ENCODE measurements around the gene DKKL1. TPM values are rescaled to one million over a fixed set of nuclear protein-coding genes. Genes with fewer than 3 reads are reported as not detected.
"Not testable (repeated sequence)": the region's sequence is repeated elsewhere in the genome, so short reads cannot be mapped to it uniquely, and the experiment has no call there.

The DKKL1 gene
- polyA plus RNA-seq, 4 donors: 4.2 to 7.0 (median 5.8) TPM

GRCh38 chr19:49359851-49360820 is 3.5 kb upstream of the DKKL1 start:
- DNase-seq (ENCODE audit: low read depth in 4 of 4, low spot score in 3 of 4): no peak

- peak; percentile 85 to 88 (median 86) for DNase-seq (ENCODE audit: low read depth in 4 of 4, low spot score in 3 of 4)
Observed at GRCh38 chr19:49361438-49362047, 2.1 kb upstream of the DKKL1 start.

GRCh38 chr19:49362048-49362928 is 1.4 kb upstream of the DKKL1 start, which contains the start of gene TEAD2:
TSS of gene TEAD2 (minus strand) at chr19:49362416. CDS start at chr19:49360075, 2,341 bp downstream.
- peak in 3 of 4 donors; percentile 48 to 61 (median 48) for DNase-seq (ENCODE audit: low read depth in 4 of 4, low spot score in 3 of 4)

- DNase-seq (ENCODE audit: low read depth in 4 of 4, low spot score in 3 of 4): no peak
Observed at GRCh38 chr19:49362929-49363267, 779 bp upstream of the DKKL1 start.

GRCh38 chr19:49364083-49364737 is 533 bp downstream of the DKKL1 start:
- DNase-seq (ENCODE audit: low read depth in 4 of 4, low spot score in 3 of 4): no peak

- DNase-seq (ENCODE audit: low read depth in 4 of 4, low spot score in 3 of 4): no peak
Observed at GRCh38 chr19:49366110-49366509, 2.4 kb downstream of the DKKL1 start.

- DNase-seq (ENCODE audit: low read depth in 4 of 4, low spot score in 3 of 4): no peak
Observed at GRCh38 chr19:49368711-49369358, 5.2 kb downstream of the DKKL1 start.

- DNase-seq (ENCODE audit: low read depth in 4 of 4, low spot score in 3 of 4): no peak
Observed at GRCh38 chr19:49371184-49371583, 7.5 kb downstream of the DKKL1 start.

GRCh38 chr19:49373174-49373573 is 9.5 kb downstream of the DKKL1 start:
- not testable (repeated sequence) for DNase-seq (ENCODE audit: low read depth in 4 of 4, low spot score in 3 of 4)

GRCh38 chr19:49374665-49375434 is 11.2 kb downstream of the DKKL1 start:
- DNase-seq (ENCODE audit: low read depth in 4 of 4, low spot score in 3 of 4): no peak

- no peak for DNase-seq (ENCODE audit: low read depth in 4 of 4, low spot score in 3 of 4)
Observed at GRCh38 chr19:49378512-49378911, 14.8 kb downstream of the DKKL1 start.

GRCh38 chr19:49380391-49380790 is 16.7 kb downstream of the DKKL1 start:
- no peak for DNase-seq (ENCODE audit: low read depth in 4 of 4, low spot score in 3 of 4)

GRCh38 chr19:49382639-49383038 is 19.0 kb downstream of the DKKL1 start:
- DNase-seq (ENCODE audit: low read depth in 4 of 4, low spot score in 3 of 4): no peak

GRCh38 chr19:49383599-49383998 is 19.9 kb downstream of the DKKL1 start:
- no peak for DNase-seq (ENCODE audit: low read depth in 4 of 4, low spot score in 3 of 4)

GRCh38 chr19:49387936-49388372 is 24.3 kb downstream of the DKKL1 start, which contains the start of gene KASH5:
TSS of gene KASH5 (plus strand) at chr19:49388249. CDS start at chr19:49390884, 2,635 bp downstream.
- DNase-seq (ENCODE audit: low read depth in 4 of 4, low spot score in 3 of 4): peak in 1 of 4 donors; percentile 40

GRCh38 chr19:49389406-49389805 is 25.7 kb downstream of the DKKL1 start:
- no peak for DNase-seq (ENCODE audit: low read depth in 4 of 4, low spot score in 3 of 4)

- no peak for DNase-seq (ENCODE audit: low read depth in 4 of 4, low spot score in 3 of 4)
Observed at GRCh38 chr19:49390131-49390928, 26.7 kb downstream of the DKKL1 start.

GRCh38 chr19:49390929-49391359 is 27.3 kb downstream of the DKKL1 start:
- DNase-seq (ENCODE audit: low read depth in 4 of 4, low spot score in 3 of 4): no peak
